ENCODE data around the gene TFB2M. TPM values are rescaled to one million over a fixed set of nuclear protein-coding genes. Genes with fewer than 3 reads are reported as not detected.

The TFB2M gene
- total RNA-seq, 1 experiment from 2014 or later: 27.7 TPM

DNA sequence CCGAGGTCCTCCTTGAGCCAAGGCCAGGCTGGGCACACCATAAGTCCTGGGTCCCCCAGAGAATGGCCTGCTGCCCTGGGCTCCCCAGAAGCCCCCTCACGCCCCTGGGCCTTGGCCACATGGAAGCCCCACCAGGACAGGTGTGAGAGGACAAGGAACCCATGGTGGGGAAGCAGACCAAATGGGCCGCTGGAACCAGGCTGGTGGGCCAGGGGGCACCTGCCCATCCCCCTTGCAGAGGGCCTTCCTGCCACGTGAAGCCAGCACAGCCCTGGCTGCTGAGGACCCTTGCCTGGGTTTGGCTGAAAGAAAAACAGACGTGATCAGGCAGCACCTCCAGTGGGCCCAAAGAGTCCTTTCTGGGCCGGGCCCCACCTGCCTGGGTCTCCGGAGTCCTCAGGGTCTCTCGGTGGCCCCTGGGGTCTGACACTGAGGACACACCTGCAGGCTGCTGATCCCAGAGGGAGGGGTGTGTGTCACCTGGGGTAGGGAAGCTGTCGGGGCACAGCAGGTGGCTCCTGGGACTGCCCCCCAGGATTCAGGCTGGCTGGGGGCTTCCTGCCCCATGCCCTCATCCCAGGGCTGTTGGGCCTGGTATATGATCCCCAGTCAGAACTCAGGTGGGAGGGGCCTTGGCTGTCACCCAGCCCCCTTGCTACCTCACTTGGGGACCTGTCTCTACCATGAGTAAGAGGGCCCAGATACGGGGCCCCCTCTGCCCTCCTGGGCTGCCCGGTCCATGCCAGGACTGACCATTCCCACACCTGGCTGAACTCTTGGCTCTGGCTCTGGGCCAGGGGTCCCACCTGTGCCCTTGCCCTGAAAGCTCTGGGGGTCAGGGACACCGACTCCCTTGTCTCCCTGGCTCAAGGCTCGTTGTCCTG lies 55.7 kb downstream of the TFB2M start:
- Histone ChIP-seq H2BK20ac (ENCODE audit: low read depth, low read length, poor library complexity, severe bottlenecking) (no peak overlapping the region), H2BK15ac (ENCODE audit: low read depth, low read length) (no peak overlapping the region), H3K4me2 (ENCODE audit: insufficient read depth, insufficient read length, low read length) (no peak overlapping the region), H3K79me1 (ENCODE audit: insufficient read depth, low read depth, low read length, poor library complexity, severe bottlenecking) (no peaks in the 10 kb centered on the region), H3K18ac (ENCODE audit: insufficient read length, low read depth, low read length) (no peak overlapping the region), H3K9me3 (ENCODE audit: control insufficient read depth, low read depth, low read length) (peaks cover 5% of the 10 kb centered on the region), H3K79me2 (ENCODE audit: insufficient read depth, low read length) (no peaks in the 10 kb centered on the region), H3K4ac (ENCODE audit: low read depth, low read length) (no peak overlapping the region), H3K9ac (ENCODE audit: extremely low read depth, insufficient read length, low read length) (no peak overlapping the region), H4K8ac (replicated peaks; ENCODE audit: insufficient read length, low read depth, low read length) (no peak overlapping the region), H3K14ac (ENCODE audit: insufficient read depth, low read length) (no peak overlapping the region), H2BK12ac (ENCODE audit: insufficient read length, low read depth, low read length) (no peak overlapping the region), H3K27me3 (ENCODE audit: insufficient read depth, low read length) (no peaks in the 10 kb centered on the region; the same call in 1 of the 2 replicates), H2BK120ac (ENCODE audit: low read depth, low read length, poor library complexity, severe bottlenecking) (no peak overlapping the region), H3K4me1 (ENCODE audit: insufficient read depth, low read length) (no peaks in the 10 kb centered on the region), H4K20me1 (ENCODE audit: control insufficient read depth, insufficient read depth, insufficient read length) (no peaks in the 10 kb centered on the region), H4K91ac (ENCODE audit: insufficient read length, low read depth, low read length) (no peak overlapping the region), H3T11ph (ENCODE audit: low read length) (no peak overlapping the region), H3K27ac (ENCODE audit: insufficient read length, low read depth, low read length) (no peak overlapping the region), H4K5ac (ENCODE audit: insufficient read length, low read depth, low read length) (no peak overlapping the region), H3K23ac (ENCODE audit: insufficient read length, low read depth, low read length) (no peak overlapping the region), H3K56ac (ENCODE audit: insufficient read length, low read depth, low read length) (no peak overlapping the region), H2AFZ (ENCODE audit: low read length) (no peak overlapping the region), H2AK5ac (ENCODE audit: insufficient read length, low read length) (no peak overlapping the region), H2BK5ac (ENCODE audit: insufficient read length, low read length) (no peak overlapping the region), H3K23me2 (ENCODE audit: insufficient read length, low read depth, low read length, poor library complexity, severe bottlenecking) (no peaks in the 10 kb centered on the region)
- Mint-ChIP-seq H3K27me3 (ENCODE audit: low read depth) (peaks cover 6% of the 10 kb centered on the region), H3K4me1 (peaks cover 13 to 15% of the 10 kb centered on the region in 2 experiments), H3K36me3 (ENCODE audit: insufficient read depth in 1 of 3, low read depth in 3 of 3) (peaks cover 2 to 5% (median 3%) of the 10 kb centered on the region in 3 experiments; a peak in 2 of 7 replicates), H3K4me3 (no peak overlapping the region), H3K27ac (no peak overlapping the region), H3K9me3 (peaks cover 18 to 21% of the 10 kb centered on the region in 2 experiments)
- no peak for DNase-seq
- TF ChIP-seq, protein P1, sequence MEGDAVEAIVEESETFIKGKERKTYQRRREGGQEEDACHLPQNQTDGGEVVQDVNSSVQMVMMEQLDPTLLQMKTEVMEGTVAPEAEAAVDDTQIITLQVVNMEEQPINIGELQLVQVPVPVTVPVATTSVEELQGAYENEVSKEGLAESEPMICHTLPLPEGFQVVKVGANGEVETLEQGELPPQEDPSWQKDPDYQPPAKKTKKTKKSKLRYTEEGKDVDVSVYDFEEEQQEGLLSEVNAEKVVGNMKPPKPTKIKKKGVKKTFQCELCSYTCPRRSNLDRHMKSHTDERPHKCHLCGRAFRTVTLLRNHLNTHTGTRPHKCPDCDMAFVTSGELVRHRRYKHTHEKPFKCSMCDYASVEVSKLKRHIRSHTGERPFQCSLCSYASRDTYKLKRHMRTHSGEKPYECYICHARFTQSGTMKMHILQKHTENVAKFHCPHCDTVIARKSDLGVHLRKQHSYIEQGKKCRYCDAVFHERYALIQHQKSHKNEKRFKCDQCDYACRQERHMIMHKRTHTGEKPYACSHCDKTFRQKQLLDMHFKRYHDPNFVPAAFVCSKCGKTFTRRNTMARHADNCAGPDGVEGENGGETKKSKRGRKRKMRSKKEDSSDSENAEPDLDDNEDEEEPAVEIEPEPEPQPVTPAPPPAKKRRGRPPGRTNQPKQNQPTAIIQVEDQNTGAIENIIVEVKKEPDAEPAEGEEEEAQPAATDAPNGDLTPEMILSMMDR (conservative IDR thresholded peaks at IDR 0.05): no peak
- WGBS (ENCODE audit: extremely low coverage, insufficient read length, low lambda C conversion rate): no CpG with 5 or more reads among the region's 13 CpGs

Data from H9 (cell line).